HFFc6 (cell line): ENCODE results near the gene TGFA. TPM values are rescaled to one million over a fixed set of nuclear protein-coding genes. Genes with fewer than 3 reads are reported as not detected.

Experiments
- DNase-seq: peaks from one replicate; pipeline ENCODE4 v3.0.0-alpha.2; 2018
- H3K27ac Mint-ChIP-seq: 2 replicates; pipeline ENCODE4 v1.8.0; 2020; ENCODE audit warnings: mild to moderate bottlenecking, mixed read lengths
- H3K27me3 Mint-ChIP-seq: 2 replicates; pipeline ENCODE4 v1.8.0; 2021; ENCODE audit warnings: mild to moderate bottlenecking, moderate library complexity, mixed read lengths; ENCODE audit not compliant: insufficient read depth
- H3K36me3 Mint-ChIP-seq: 2 replicates; pipeline ENCODE4 v1.8.0; 2021; ENCODE audit warnings: low read depth, mixed read lengths
- H3K4me1 Mint-ChIP-seq: 2 replicates; pipeline ENCODE4 v1.8.0; 2020; ENCODE audit warnings: low read depth, mixed read lengths
- H3K4me3 Mint-ChIP-seq: 2 replicates; pipeline ENCODE4 v1.8.0; 2020; ENCODE audit warnings: mild to moderate bottlenecking, moderate library complexity, mixed read lengths
- H3K9me3 Mint-ChIP-seq: 2 replicates; pipeline ENCODE4 v1.8.0; 2020; ENCODE audit warnings: mild to moderate bottlenecking, mixed read lengths
- total RNA-seq, 6 experiments: library from RNA; stranded (reverse); fragmentation: NEBNext Ultra II Directional; extraction: Animal tissue kit (Norgen Biotek cat#: 25700); gene quantifications; 2 replicates in 1 of 6; 3 replicates in 5 of 6; pipeline ENCODE4 v1.2.3, GENCODE V29; 2021
- TF ChIP-seq, protein P1 (sequence below): fragments of 200-600 bp; sonication (generic); IDR thresholded peaks from 2 replicates; pipeline ENCODE4 v1.5.0; 2021; ENCODE audit warnings: antibody characterized with exemption, mild to moderate bottlenecking

The TGFA gene
- total RNA-seq, 6 experiments from 2014 or later: 0.05 to 0.38 (median 0.26) TPM; not detected in 3

DNA sequence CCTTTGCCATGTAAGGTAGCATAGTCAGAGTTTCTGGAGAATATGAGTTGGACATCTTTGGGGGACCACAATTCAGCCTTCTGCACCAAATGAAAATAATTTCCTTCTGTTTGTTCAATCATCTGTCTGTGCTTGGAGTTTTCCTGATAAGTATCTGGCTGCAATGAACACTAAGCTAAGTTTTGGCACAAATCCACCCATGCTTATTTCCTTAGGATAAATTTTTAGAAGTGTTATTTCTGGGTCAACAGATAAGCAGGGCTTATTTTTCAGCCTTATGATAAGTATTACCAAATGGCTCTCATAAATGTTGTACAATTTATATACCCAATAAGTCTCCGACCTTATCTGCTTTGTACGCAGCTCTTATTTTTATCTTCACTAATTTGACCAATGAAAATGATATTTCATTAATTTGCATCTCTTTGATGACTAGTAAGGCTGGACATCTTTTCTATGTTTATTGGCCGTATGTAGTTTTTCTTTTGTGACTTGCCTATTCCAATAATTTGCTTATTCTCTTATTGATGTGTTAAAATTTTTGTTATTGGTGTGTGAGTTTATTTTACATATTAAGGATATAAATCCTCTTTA is 59.2 kb downstream of the TGFA start:
- no peak overlapping the region for H3K4me3 Mint-ChIP-seq
- TF ChIP-seq, protein P1, sequence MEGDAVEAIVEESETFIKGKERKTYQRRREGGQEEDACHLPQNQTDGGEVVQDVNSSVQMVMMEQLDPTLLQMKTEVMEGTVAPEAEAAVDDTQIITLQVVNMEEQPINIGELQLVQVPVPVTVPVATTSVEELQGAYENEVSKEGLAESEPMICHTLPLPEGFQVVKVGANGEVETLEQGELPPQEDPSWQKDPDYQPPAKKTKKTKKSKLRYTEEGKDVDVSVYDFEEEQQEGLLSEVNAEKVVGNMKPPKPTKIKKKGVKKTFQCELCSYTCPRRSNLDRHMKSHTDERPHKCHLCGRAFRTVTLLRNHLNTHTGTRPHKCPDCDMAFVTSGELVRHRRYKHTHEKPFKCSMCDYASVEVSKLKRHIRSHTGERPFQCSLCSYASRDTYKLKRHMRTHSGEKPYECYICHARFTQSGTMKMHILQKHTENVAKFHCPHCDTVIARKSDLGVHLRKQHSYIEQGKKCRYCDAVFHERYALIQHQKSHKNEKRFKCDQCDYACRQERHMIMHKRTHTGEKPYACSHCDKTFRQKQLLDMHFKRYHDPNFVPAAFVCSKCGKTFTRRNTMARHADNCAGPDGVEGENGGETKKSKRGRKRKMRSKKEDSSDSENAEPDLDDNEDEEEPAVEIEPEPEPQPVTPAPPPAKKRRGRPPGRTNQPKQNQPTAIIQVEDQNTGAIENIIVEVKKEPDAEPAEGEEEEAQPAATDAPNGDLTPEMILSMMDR: no peak
- no peak overlapping the region for H3K27ac Mint-ChIP-seq
- no peak for DNase-seq
- peaks cover 15% of the 10 kb centered on the region for H3K27me3 Mint-ChIP-seq
- no peaks in the 10 kb centered on the region for H3K4me1 Mint-ChIP-seq
- H3K9me3 Mint-ChIP-seq: no peaks in the 10 kb centered on the region
- no peaks in the 10 kb centered on the region for H3K36me3 Mint-ChIP-seq

DNA sequence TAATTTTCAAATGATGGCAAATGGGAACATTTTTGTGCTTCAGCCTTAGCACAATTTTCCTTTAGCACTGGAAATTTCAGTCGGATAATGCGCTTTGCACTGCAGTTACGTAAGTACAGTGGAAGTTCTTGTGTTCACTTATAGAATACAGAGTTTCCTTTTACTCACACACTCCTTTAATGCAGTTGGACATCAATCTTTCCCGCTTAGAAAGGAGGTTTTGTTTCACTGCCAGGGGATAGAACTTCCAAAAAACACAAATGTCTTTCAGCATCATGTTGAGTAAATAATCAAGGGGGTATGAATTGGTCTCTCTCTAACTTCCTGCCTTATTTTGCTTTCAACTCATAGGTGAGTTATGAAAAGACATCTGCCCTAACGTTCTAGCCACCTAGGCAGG is 63.2 kb downstream of the TGFA start:
- Mint-ChIP-seq H3K27ac (no peak overlapping the region), H3K27me3 (peaks cover 28% of the 10 kb centered on the region), H3K4me3 (no peak overlapping the region), H3K4me1 (no peaks in the 10 kb centered on the region), H3K9me3 (no peaks in the 10 kb centered on the region), H3K36me3 (no peaks in the 10 kb centered on the region)
- no peak for DNase-seq
- TF ChIP-seq, protein P1: no peak

DNA sequence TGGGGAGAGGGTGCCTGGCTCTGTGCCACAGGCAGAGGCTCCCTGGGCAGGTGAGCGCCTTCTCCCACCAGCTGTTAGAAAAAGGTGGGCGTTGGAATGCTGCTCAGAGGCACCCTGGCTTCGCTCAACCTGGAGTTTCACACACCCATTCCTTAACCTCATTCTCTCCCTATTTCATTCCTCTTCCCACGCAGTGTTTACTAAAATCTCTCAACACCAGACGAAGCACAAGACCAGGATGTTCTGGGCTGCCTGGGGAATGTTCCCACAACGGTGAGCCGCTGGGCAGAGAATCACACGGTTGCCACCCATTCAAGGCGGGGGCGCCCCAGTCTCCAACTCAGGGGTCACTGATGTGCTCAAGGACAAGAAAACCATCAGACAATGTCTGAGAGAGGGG is 64.5 kb downstream of the TGFA start:
- no peaks in the 10 kb centered on the region for H3K36me3 Mint-ChIP-seq
- H3K9me3 Mint-ChIP-seq: no peaks in the 10 kb centered on the region
- no peak overlapping the region for H3K27ac Mint-ChIP-seq
- H3K4me1 Mint-ChIP-seq: no peaks in the 10 kb centered on the region
- DNase-seq: no peak
- peaks cover 29% of the 10 kb centered on the region for H3K27me3 Mint-ChIP-seq
- TF ChIP-seq, protein P1: no peak
- H3K4me3 Mint-ChIP-seq: no peak overlapping the region

DNA sequence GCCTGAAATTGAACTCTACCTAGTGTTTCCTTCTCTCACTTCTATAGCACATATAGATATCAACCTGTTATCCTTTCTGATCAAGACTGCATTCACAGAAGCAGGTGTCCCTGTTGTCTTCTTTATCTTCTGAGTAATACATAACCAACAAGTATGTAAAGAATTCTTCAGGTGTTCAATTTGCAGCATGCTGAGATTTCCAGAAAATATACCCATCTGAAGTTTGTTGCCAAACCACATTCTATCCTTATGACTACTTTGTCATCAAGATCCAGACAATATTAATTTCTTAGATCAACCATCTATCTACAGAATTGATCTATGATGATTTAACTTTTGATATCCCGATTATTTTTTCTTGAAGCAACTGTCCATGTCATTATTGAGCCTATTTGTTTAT is 69.5 kb downstream of the TGFA start:
- TF ChIP-seq, protein P1: no peak
- DNase-seq: no peak
- Mint-ChIP-seq H3K9me3 (no peaks in the 10 kb centered on the region), H3K4me3 (no peak overlapping the region), H3K27ac (no peak overlapping the region), H3K27me3 (peaks cover 24% of the 10 kb centered on the region), H3K4me1 (no peaks in the 10 kb centered on the region), H3K36me3 (no peaks in the 10 kb centered on the region)

DNA sequence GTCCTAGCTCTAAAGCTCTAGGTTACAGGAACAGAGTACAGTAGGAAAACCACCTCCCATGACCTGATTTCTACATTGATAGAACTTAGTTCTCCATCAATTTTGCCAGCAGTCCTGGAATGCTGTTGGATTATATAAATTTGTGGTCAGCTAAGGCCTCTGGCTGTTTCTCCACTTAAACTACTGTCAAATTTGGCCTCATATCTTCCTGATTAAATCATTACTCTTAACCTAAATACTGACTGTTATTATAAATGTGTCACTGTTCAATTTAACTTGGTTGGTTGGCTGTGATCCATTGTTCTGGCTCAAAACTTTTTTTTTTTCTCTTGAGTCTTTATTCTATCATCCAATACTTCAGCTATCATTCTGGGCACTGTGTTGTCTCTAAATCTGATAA is 71.2 kb downstream of the TGFA start:
- Mint-ChIP-seq H3K4me1 (no peaks in the 10 kb centered on the region), H3K27me3 (peaks cover 17% of the 10 kb centered on the region), H3K9me3 (no peaks in the 10 kb centered on the region), H3K36me3 (no peaks in the 10 kb centered on the region), H3K4me3 (no peak overlapping the region), H3K27ac (no peak overlapping the region)
- TF ChIP-seq, protein P1: no peak
- no peak for DNase-seq

DNA sequence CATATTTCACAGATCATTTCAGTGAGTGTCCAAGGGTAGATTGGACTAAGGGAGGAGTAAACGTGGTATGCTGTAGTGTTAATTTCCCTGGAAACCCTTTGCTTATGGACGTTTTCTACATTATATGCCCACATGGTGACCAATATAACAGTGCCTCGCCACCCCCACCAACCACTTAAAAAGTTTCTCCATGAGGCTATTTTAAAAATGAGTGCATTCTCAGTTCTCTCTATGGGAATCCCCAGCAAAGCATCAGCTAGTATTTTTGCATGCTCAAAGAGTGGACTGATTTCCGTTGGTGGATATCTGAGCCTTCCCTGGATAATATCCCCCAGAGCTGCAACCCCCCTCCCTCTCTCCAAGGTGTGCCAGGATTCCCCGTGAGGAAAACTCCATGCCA is 73.2 kb downstream of the TGFA start:
- H3K4me3 Mint-ChIP-seq: no peak overlapping the region
- TF ChIP-seq, protein P1: no peak
- H3K9me3 Mint-ChIP-seq: no peaks in the 10 kb centered on the region
- H3K27ac Mint-ChIP-seq: no peak overlapping the region
- H3K36me3 Mint-ChIP-seq: no peaks in the 10 kb centered on the region
- H3K27me3 Mint-ChIP-seq: peaks cover 19% of the 10 kb centered on the region
- H3K4me1 Mint-ChIP-seq: no peaks in the 10 kb centered on the region
- DNase-seq: no peak
